Gastrocnemius medialis (tissue), 4 donors: ENCODE results near the gene ITPR3. TPM values are rescaled to one million over a fixed set of nuclear protein-coding genes. Genes with fewer than 3 reads are reported as not detected.

Experiments
- ATAC-seq, 2 donors: fragments of 150-250 bp; one replicate each; pipeline ENCODE4 v1.9.1; 2016
- DNase-seq, 2 donors: peaks; one replicate each; pipeline ENCODE4 v3.0.0-alpha.2; 2019
- H3K27ac ChIP-seq, 4 donors: fragments of 200-600 bp; sonication (generic); 1 replicate in 1 of 4; 2 replicates in 3 of 4; pipeline ENCODE4 v1.5.1; 2016 to 2018; ENCODE audit warnings: mild to moderate bottlenecking in 2 of 4, moderate library complexity in 1 of 4
- H3K27me3 ChIP-seq, 3 donors: fragments of 200-600 bp; sonication (generic) in 2 of 3; 1 replicate in 1 of 3; 2 replicates in 2 of 3; pipeline versions ENCODE4 v1.5.1 to v1.6.0; 2016 to 2019; ENCODE audit warnings: mild to moderate bottlenecking in 1 of 3, moderate library complexity in 1 of 3
- H3K36me3 ChIP-seq, 2 donors: fragments of 200-600 bp; sonication (generic) in 1 of 2; one replicate each; pipeline ENCODE4 v1.5.1; 2017 to 2018
- H3K4me1 ChIP-seq, 2 donors: fragments of 200-600 bp; sonication (generic) in 1 of 2; one replicate each; pipeline ENCODE4 v1.5.1; 2016 to 2017; ENCODE audit warnings: mild to moderate bottlenecking in 2 of 2
- H3K4me3 ChIP-seq, 4 donors: fragments of 200-600 bp; sonication (generic) in 3 of 4; 1 replicate in 1 of 4; 2 replicates in 3 of 4; pipeline ENCODE4 v1.5.1; 2016 to 2019; ENCODE audit warnings: mild to moderate bottlenecking in 2 of 4
- H3K9me3 ChIP-seq, 3 donors: fragments of 200-600 bp; sonication (generic) in 2 of 3; 1 replicate in 1 of 3; 2 replicates in 2 of 3; pipeline ENCODE4 v1.5.1; 2016 to 2019
- CTCF ChIP-seq, 5 experiments: fragments of 450-650 bp in 3 of 5; fragments of 200-600 bp in 2 of 5; sonication (generic) in 2 of 5; IDR thresholded peaks in 4 of 5; conservative IDR thresholded peaks in 1 of 5; 1 replicate in 4 of 5; 2 replicates in 1 of 5; pipeline ENCODE4 v1.5.1; 2016 to 2019; ENCODE audit warnings: antibody characterized with exemption in 5 of 5, mild to moderate bottlenecking in 3 of 5, moderate library complexity in 3 of 5
- POLR2A ChIP-seq, 2 donors: fragments of 450-650 bp; IDR thresholded peaks; one replicate each; pipeline ENCODE4 v1.6.1; 2017; ENCODE audit warnings: antibody characterized with exemption in 2 of 2, mild to moderate bottlenecking in 2 of 2, moderate library complexity in 2 of 2
- in situ Hi-C, 4 donors: fragments of 200-750 bp; cut with MboI; loops; one replicate each; pipeline versions ENCODE4 v1.15.0 to v1.8.0; 2017; ENCODE audit warnings: low sequenced_read_pairs in 4 of 4
- intact Hi-C: fragments of 100-400 bp; cut with DNase I; formaldehyde crosslinking; loops from one replicate; pipeline ENCODE4 v1.15.1; 2023; ENCODE audit warnings: low total_unique reads
- total RNA-seq, 4 donors: library from RNA; depleted of rRNA; stranded (reverse); fragments of >200 nt; gene quantifications; one replicate each; pipeline versions ENCODE4 v1.1.0 to v1.2.3, GENCODE V29; 2016

The ITPR3 gene
- total RNA-seq, 4 donors from 2014 or later, result 1.9 to 6.8 (median 4.2) TPM

- Histone ChIP-seq H3K27ac (peak overlapping the region; percentile 6 to 100 (median 97)), H3K36me3 (peaks cover 0 to 15% of the 10 kb centered on the region in 2 donors), H3K4me3 (peak overlapping the region in 2 of 4 donors; percentile 92), H3K4me1 (peaks cover 20 to 35% of the 10 kb centered on the region in 2 donors), H3K27me3 (no peaks in the 10 kb centered on the region), H3K9me3 (no peaks in the 10 kb centered on the region)
- no peak for TF ChIP-seq POLR2A (IDR thresholded peaks at IDR 0.05)
- no peak for TF ChIP-seq CTCF (IDR thresholded peaks at IDR 0.05 in 4 of 5, conservative IDR thresholded peaks at IDR 0.05 in 1 of 5)
- DNase-seq (no peak), ATAC-seq (no peak)
- in situ Hi-C loops, result loop anchor here in 3 of 4 donors (5.0 to 10.0 kb wide), 4 partner anchors 53 to 125 kb away; partner anchors contain the start of gene BAK1 (in 1 of the 3)
- intact Hi-C loops, result no loop called here
Measured at GRCh38 chr6:33709605-33710295, 88.6 kb downstream of the ITPR3 start.

- Histone ChIP-seq H3K27ac (peak overlapping the region; percentile 96 to 100 (median 97)), H3K9me3 (no peaks in the 10 kb centered on the region), H3K36me3 (peaks cover 0 to 15% of the 10 kb centered on the region in 2 donors), H3K27me3 (no peaks in the 10 kb centered on the region), H3K4me1 (peaks cover 20 to 34% of the 10 kb centered on the region in 2 donors), H3K4me3 (peak overlapping the region; percentile 85 to 100 (median 92))
- intact Hi-C loops (loop anchor here (1.0 kb wide), 1 partner anchor 52 kb away; no protein-coding TSS in a partner anchor), in situ Hi-C loops (loop anchor here in 1 of 4 donors (5.0 kb wide), 1 partner anchor 52 kb away; no protein-coding TSS in a partner anchor)
- no peak for ATAC-seq
- TF ChIP-seq POLR2A (IDR thresholded peaks at IDR 0.05) (no peak), CTCF (IDR thresholded peaks at IDR 0.05 in 4 of 5, conservative IDR thresholded peaks at IDR 0.05 in 1 of 5) (no peak)
- DNase-seq, result no peak
Measured at GRCh38 chr6:33710296-33711121, 89.4 kb downstream of the ITPR3 start.

GRCh38 chr6:33711140-33712129, 90.3 kb downstream of the ITPR3 start, which contains the start of gene UQCC2:
Gene UQCC2, minus strand, starts transcription at chr6:33711700. Its CDS starts 14 bp downstream, at chr6:33711686.
- no peaks in the 10 kb centered on the region for H3K9me3 ChIP-seq
- H3K4me3 ChIP-seq, result peak within 1 kb of the TSS; percentile 85 to 100 (median 92)
- intact Hi-C loops, result loop anchor here (1.0 kb wide), 1 partner anchor 51 kb away; no protein-coding TSS in a partner anchor
- ATAC-seq (peak; percentile 89 to 93), DNase-seq (peak; percentile 96)
- H3K27me3 ChIP-seq, result no peaks in the 10 kb centered on the region
- H3K27ac ChIP-seq, result peak within 1 kb of the TSS; percentile 96 to 100 (median 97)
- H3K4me1 ChIP-seq, result peaks cover 20 to 30% of the 10 kb centered on the region in 2 donors
- in situ Hi-C loops, result loop anchor here in 1 of 4 donors (5.0 kb wide), 1 partner anchor 51 kb away; no protein-coding TSS in a partner anchor
- TF ChIP-seq POLR2A (IDR thresholded peaks at IDR 0.05), result peak; percentile 87 to 88
- peak; percentile 62 to 83 (median 64) for TF ChIP-seq CTCF (IDR thresholded peaks at IDR 0.05 in 4 of 5, conservative IDR thresholded peaks at IDR 0.05 in 1 of 5)
- peaks cover 0 to 15% of the 10 kb centered on the region in 2 donors for H3K36me3 ChIP-seq

GRCh38 chr6:33712914-33713313, 91.8 kb downstream of the ITPR3 start:
- Histone ChIP-seq H3K4me1 (peaks cover 20 to 36% of the 10 kb centered on the region in 2 donors), H3K27me3 (no peaks in the 10 kb centered on the region), H3K9me3 (no peaks in the 10 kb centered on the region), H3K27ac (no peak overlapping the region), H3K36me3 (peaks cover 0 to 10% of the 10 kb centered on the region in 2 donors), H3K4me3 (no peak overlapping the region)
- ATAC-seq, result no peak
- TF ChIP-seq POLR2A (IDR thresholded peaks at IDR 0.05), result no peak
- TF ChIP-seq CTCF (IDR thresholded peaks at IDR 0.05 in 4 of 5, conservative IDR thresholded peaks at IDR 0.05 in 1 of 5), result no peak
- no peak for DNase-seq
- in situ Hi-C loops (loop anchor here in 1 of 4 donors (5.0 kb wide), 1 partner anchor 49 kb away; no protein-coding TSS in a partner anchor), intact Hi-C loops (no loop called here)
